Stimulated activated CD4-positive, alpha-beta T cell treated with anti-CD3 and anti-CD28 coated beads, Interleukin-2, amount 100 ng/mL, for 48 hours (primary cell): ENCODE data around the gene TMEM114.

Source experiments
- DNase-seq, 2 donors: peaks; one replicate each; pipeline ENCODE4 v3.0.0-alpha.2; 2020

Gene TMEM114

DNA sequence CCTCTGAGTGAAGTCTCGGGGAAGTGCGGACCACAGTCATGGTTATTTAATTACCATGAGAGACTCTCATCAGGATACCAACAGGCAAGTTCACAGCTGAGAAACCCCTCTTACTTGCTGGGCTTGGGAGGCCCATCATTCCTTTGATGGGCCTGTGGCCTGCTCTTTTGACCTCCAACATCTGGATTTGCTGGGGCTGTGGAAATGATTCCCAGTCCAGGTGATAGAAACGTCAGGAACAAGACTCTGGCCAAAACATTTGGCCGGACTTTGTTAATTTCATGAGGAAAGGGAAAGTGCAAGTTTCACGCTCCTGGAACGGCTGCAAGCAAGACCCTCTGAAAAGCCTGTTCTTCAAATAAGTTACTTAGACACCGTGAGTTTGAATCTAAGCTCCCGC, 42.5 kb downstream of the TMEM114 start:
- no peak for DNase-seq

DNA sequence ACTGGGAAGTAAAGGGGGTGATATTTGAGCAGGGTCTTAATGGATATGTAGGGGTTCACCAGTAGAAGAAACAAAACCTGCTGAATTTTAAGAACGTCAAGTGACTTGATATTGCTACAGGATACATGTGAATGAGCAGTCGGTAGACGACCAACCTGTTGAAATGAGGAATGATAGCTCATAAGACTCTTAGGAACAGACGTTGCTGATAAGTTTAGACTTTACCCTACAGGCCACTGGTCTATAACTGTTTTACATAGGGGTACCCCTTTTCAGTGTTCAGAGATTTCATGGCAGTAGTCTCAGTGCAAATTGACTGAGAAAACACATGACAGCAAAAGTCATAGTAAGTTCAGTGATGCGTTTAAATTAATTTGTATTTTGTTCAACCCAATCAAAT, 45.9 kb downstream of the TMEM114 start:
- no peak for DNase-seq

DNA sequence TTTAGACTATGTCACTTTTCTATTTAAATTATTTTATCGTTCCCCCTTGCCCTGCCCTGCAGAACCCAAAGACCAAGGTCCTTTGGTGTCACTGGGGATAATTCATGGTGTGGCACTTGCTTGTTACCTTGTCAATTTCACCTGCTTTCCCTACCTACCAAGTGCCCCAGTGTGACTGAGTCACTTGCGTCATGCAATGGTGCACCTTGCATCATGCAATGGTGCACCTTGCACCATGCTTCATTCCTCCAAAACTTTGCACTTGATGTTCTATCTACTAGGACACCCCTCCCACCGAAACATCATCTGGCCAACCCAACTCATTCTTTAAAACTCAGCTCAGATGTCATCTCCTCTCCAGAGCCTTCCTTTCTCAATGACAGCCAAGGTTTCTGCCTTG, 47.1 kb downstream of the TMEM114 start:
- DNase-seq: no peak

DNA sequence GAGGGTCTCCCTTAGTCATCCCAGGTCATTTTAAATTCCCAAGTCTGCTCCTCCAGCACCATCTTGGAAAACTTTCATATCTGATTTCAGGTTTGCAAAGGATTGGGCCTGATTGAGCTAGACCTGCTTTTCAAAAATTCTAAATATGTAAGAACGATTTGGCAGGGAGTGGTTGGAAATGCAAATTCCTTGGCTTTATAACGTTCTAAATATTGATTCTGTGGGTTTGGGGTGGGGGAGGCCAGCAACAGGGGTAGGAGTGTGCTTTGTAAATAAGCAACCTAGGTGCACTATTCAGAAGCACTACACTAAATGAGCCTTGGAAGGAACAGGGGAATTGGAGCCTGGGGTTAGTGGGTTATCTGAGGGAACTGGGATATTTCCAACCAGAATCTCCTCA, 47.9 kb downstream of the TMEM114 start:
- no peak for DNase-seq

DNA sequence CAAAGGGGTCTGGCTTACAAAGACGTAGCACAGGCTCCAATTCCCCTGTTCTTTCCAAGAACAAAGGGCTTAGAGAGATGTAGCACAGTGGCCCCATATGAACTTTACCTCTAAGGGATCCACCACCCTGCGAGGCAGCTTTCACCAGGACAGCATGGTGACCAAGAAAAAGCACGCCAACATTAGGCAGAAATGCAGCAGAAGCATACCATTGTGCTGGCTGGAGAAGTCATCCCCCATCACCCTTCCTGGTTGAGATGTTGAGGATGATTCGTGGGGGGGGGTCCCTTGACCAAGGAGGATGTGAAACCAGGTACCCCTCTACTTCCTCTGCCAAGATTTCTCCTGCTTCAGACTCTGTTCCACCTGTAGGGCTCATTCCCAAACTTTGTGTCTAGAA, 48.4 kb downstream of the TMEM114 start:
- DNase-seq: no peak

DNA sequence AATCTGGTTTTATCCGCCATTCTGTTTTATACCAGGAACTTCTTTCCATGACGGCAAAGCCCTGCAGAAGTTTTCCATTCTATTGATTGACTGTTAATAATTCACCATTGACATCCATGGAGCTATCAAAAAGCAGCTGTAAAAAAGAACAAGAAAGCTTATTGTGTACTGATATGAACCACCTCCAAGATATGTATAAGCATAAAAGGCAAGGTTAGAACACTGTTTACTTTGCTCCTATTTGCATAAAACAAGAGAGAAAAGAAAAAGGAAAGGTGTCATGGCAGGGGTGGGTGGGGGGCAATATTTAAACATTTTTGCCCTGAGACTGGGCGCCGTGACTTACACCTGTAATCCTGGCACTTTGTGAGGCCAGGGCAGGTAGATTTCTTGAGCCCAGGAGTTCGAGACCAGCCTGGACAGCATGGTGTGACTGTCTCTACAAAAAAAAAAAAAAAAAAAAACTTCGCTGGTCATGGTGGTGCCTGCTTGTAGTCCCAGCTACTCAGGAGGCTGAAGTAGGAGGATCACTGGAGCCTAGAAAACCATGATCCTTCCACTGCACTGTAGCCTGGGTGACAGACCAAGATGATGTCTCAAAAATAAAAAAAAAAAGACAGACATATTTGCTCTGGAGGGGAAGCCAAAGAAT, 52.5 kb downstream of the TMEM114 start:
- DNase-seq: no peak

DNA sequence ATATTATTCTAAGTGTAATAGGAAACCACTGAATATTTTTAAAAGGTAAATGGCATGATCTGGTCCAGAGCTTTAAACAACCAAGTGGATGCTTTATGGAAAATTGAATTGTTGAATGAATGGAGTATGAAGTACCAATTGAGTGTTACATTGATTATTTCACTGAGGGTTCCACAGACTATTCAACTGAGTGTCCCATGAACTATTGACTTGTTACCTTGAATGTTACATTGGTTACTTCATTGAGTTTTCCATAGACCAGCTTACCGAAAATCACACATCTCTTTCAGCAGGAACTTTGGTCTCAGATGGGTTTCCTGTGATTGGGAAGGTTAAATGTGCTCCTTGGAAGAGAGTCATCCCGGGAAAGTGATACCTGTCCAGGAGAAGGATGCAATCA, 56.8 kb downstream of the TMEM114 start:
- no peak for DNase-seq

DNA sequence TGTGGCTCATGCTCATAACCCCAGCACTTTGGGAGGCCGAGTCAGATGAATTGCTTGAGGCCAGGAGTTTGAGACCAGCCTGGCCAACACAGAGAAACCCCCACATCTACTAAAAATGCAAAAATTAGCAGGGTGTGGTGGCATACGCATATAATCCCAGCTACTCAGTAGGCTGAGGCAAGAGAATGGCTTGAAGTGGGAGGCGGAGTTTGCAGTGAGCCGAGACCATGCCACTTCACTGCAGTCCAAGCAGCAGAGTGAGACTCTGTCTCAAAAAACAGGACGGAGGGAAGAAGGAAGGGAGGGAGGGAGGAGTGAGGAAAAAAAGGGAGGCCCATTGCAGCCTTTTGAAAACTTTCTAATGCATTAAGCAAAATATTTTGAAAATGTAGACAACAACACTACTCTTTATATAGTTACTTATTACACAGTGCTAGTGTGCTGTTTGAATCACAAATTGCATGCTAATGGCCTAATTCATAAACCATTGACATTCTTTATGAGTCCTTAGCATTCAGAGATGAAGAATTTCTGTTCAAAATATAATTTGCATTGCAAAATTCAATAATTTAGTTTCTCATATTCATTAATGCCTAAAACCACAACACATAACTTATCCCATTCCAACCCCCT, 59.4 kb downstream of the TMEM114 start:
- DNase-seq: no peak

DNA sequence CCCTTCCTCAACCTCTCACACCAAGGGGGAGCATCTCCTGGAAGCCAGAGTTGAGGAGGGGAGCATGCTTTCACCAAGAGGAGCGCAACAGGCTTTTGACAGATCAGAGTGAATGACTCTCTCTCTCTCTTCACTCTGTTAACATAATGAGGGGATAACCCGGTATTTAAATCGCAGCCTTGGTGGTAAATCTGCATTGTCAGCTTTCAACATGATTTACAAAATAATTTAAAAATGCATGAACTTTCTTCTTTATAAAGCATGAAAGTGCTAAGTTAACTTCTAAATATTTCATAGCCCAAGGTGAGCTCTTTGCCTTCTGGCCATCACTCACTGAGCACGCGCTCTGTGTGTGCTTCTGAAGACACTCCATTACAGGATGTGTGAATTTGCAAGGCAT, 61.8 kb downstream of the TMEM114 start:
- no peak for DNase-seq

DNA sequence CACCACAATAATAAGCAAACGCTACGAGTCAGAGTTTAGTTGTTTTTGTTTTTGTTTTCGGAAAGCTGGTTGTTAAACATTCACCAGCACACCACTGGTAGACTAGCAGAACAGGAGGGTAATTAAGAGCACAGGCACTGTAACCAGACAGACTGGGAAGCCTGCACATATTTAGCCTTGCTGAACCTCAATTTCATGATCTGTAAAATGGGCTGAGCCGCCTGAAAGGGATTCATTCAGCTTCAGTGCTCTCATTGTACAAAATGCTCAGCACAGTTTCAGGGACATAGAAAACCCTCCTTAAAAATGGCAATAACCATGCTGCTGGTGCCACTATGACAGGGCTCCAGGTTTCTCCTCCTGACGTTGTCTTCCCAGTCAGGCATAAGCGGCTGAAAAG, 66.4 kb downstream of the TMEM114 start:
- no peak for DNase-seq

DNA sequence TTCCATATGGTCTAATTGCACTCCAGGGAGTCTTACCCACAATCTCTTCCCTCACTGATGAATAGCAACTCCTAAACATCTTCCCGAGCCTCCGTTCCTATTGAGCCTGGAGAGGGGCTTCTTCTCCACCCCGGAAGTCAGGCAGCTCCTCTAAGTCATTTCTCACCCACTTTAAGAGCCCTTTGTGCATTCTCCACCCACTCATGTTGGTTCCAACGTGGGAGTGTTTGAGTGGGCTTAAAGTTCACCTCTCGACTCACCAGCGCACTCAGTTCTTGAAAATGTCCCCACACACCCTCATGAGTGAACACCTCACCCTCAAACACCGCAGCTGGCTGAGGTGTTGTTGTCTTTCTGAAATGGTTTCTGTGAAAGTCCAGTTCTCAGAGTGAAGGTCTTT, 67.6 kb downstream of the TMEM114 start:
- DNase-seq: no peak

DNA sequence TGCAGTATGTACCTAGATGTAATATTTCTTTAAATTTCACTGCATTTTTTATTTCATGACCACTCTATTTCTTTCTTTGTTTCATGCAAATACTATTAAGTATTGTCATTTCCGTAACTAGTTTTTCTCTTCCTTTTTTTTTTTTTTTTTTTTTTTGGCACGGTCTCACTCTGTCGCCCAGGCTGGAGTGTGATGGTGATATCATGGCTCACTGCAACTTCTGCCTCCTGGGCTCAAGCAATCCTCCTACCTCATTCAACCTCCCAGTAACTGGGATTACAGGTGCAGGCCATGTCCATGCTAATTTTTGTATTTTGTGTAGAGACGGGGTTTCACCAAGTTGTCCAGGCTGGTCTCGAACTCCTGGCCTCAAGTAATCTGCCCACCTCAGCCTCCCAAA, 70.7 kb downstream of the TMEM114 start:
- DNase-seq: no peak
